ENCODE measurements around the gene CLCF1. TPM values are rescaled to one million over a fixed set of nuclear protein-coding genes. Genes with fewer than 3 reads are reported as not detected.
A peak's percentile ranks its signal among the peaks of the same experiment; 100 is the strongest.

The CLCF1 gene
- polyA plus RNA-seq, 1 donor from 2014 or later = not detected

GRCh38 chr11:67390947-67391303, 17.5 kb upstream of the CLCF1 start:
- H3K9me2 ChIP-seq (ENCODE audit: insufficient read depth, low read length) = no peaks in the 10 kb centered on the region
- peak overlapping the region; percentile 88 for H3K4me3 ChIP-seq (ENCODE audit: low read length)
- no peaks in the 10 kb centered on the region for H3K27me3 ChIP-seq (ENCODE audit: insufficient read depth, low read depth, low read length)
- H3K79me2 ChIP-seq (replicated peaks; ENCODE audit: insufficient read depth, low read length) = no peaks in the 10 kb centered on the region
- no peaks in the 10 kb centered on the region for H3K9me3 ChIP-seq (ENCODE audit: low read length)
- peak overlapping the region; percentile 73 for H3K9ac ChIP-seq (ENCODE audit: low read length)
- no peaks in the 10 kb centered on the region for H3K36me3 ChIP-seq (ENCODE audit: insufficient read depth, low read length)
- TF ChIP-seq, protein P1, sequence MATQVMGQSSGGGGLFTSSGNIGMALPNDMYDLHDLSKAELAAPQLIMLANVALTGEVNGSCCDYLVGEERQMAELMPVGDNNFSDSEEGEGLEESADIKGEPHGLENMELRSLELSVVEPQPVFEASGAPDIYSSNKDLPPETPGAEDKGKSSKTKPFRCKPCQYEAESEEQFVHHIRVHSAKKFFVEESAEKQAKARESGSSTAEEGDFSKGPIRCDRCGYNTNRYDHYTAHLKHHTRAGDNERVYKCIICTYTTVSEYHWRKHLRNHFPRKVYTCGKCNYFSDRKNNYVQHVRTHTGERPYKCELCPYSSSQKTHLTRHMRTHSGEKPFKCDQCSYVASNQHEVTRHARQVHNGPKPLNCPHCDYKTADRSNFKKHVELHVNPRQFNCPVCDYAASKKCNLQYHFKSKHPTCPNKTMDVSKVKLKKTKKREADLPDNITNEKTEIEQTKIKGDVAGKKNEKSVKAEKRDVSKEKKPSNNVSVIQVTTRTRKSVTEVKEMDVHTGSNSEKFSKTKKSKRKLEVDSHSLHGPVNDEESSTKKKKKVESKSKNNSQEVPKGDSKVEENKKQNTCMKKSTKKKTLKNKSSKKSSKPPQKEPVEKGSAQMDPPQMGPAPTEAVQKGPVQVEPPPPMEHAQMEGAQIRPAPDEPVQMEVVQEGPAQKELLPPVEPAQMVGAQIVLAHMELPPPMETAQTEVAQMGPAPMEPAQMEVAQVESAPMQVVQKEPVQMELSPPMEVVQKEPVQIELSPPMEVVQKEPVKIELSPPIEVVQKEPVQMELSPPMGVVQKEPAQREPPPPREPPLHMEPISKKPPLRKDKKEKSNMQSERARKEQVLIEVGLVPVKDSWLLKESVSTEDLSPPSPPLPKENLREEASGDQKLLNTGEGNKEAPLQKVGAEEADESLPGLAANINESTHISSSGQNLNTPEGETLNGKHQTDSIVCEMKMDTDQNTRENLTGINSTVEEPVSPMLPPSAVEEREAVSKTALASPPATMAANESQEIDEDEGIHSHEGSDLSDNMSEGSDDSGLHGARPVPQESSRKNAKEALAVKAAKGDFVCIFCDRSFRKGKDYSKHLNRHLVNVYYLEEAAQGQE (IDR thresholded peaks at IDR 0.05; ENCODE audit: borderline replicate concordance) = no peak
- TF ChIP-seq EP300 (conservative IDR thresholded peaks at IDR 0.05; ENCODE audit: poor library complexity, severe bottlenecking) (no peak), MXI1 (conservative IDR thresholded peaks at IDR 0.05; ENCODE audit: poor library complexity, severe bottlenecking) (no peak), SMC3 (conservative IDR thresholded peaks at IDR 0.05; ENCODE audit: poor library complexity) (no peak), POLR2AphosphoS5 (IDR thresholded peaks at IDR 0.05) (no peak), EZH2 (IDR thresholded peaks at IDR 0.05; ENCODE audit: borderline replicate concordance, insufficient read depth, low read length, poor library complexity, severe bottlenecking) (no peak), TAF1 (IDR thresholded peaks at IDR 0.05; ENCODE audit: low read depth) (no peak), RAD21 (conservative IDR thresholded peaks at IDR 0.05) (no peak), CTCF (IDR thresholded peaks at IDR 0.05; ENCODE audit: poor library complexity, severe bottlenecking) (no peak)
- no peak overlapping the region for H2AFZ ChIP-seq (ENCODE audit: low read depth, low read length)
- peak overlapping the region; percentile 34 for H3K4me2 ChIP-seq (ENCODE audit: low read length)
- H3F3A ChIP-seq (ENCODE audit: insufficient read depth, low read length, poor library complexity, severe bottlenecking) = no peaks in the 10 kb centered on the region
- H4K20me1 ChIP-seq (ENCODE audit: insufficient read depth) = no peaks in the 10 kb centered on the region
- peak overlapping the region; percentile 48 for H3K27ac ChIP-seq (ENCODE audit: low read length)

DNA sequence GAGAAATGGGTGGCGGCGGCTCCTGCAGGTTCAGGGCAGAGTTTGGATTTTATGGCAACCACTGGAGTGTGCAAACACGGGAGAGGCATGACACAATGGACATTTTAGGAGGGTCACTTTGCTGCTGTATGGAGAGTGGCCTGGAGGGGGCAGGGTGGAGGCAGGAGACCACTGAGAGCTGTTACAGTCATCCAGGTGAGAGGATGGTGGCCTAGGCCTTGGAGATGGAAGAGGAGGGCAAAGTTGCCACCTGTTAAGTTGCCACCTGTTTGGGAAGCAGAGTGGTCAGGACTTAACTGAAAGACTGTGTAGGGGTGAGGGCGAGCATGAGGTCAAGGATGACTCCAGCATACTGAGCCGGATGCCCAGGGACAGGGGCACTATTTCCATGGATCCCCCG, 16.1 kb upstream of the CLCF1 start:
- H3K9me3 ChIP-seq (ENCODE audit: low read length) = no peaks in the 10 kb centered on the region
- H3K36me3 ChIP-seq (ENCODE audit: insufficient read depth, low read length) = no peaks in the 10 kb centered on the region
- H4K20me1 ChIP-seq (ENCODE audit: insufficient read depth) = no peaks in the 10 kb centered on the region
- H3K27ac ChIP-seq (ENCODE audit: low read length) = no peak overlapping the region
- no peak overlapping the region for H2AFZ ChIP-seq (ENCODE audit: low read depth, low read length)
- H3K9ac ChIP-seq (ENCODE audit: low read length) = no peak overlapping the region
- no peak overlapping the region for H3K4me2 ChIP-seq (ENCODE audit: low read length)
- H3K27me3 ChIP-seq (ENCODE audit: insufficient read depth, low read depth, low read length) = no peaks in the 10 kb centered on the region
- H3K9me2 ChIP-seq (ENCODE audit: insufficient read depth, low read length) = no peaks in the 10 kb centered on the region
- TF ChIP-seq SMC3 (conservative IDR thresholded peaks at IDR 0.05; ENCODE audit: poor library complexity) (peak; percentile 37), RAD21 (conservative IDR thresholded peaks at IDR 0.05) (no peak), EZH2 (IDR thresholded peaks at IDR 0.05; ENCODE audit: borderline replicate concordance, insufficient read depth, low read length, poor library complexity, severe bottlenecking) (no peak), TAF1 (IDR thresholded peaks at IDR 0.05; ENCODE audit: low read depth) (no peak), CTCF (IDR thresholded peaks at IDR 0.05; ENCODE audit: poor library complexity, severe bottlenecking) (peak; percentile 55), EP300 (conservative IDR thresholded peaks at IDR 0.05; ENCODE audit: poor library complexity, severe bottlenecking) (no peak)
- TF ChIP-seq, protein P1 (IDR thresholded peaks at IDR 0.05; ENCODE audit: borderline replicate concordance) = no peak
- no peaks in the 10 kb centered on the region for H3F3A ChIP-seq (ENCODE audit: insufficient read depth, low read length, poor library complexity, severe bottlenecking)
- no peaks in the 10 kb centered on the region for H3K79me2 ChIP-seq (replicated peaks; ENCODE audit: insufficient read depth, low read length)
- no peak overlapping the region for H3K4me3 ChIP-seq (ENCODE audit: low read length)

Measured in neural cell (in vitro differentiated cells).